Hepatocyte (in vitro differentiated cells): ENCODE data around the gene RBFOX2. TPM values are rescaled to one million over a fixed set of nuclear protein-coding genes. Genes with fewer than 3 reads are reported as not detected.

Experiments used
- DNase-seq: peaks from one replicate; pipeline ENCODE4 v3.0.0-alpha.2; 2016; ENCODE audit warnings: low spot score
- H2AFZ ChIP-seq: fragments of 200-600 bp; sonication (generic); 2 replicates; pipeline ENCODE4 v1.6.0; 2016; ENCODE audit warnings: antibody characterized with exemption, mild to moderate bottlenecking
- H3K27ac ChIP-seq: fragments of 200-600 bp; sonication (generic); 2 replicates; pipeline ENCODE4 v1.5.1; 2016; ENCODE audit warnings: mild to moderate bottlenecking
- H3K27me3 ChIP-seq: fragments of 200-600 bp; sonication (generic); 2 replicates; pipeline ENCODE4 v1.6.1; 2016
- H3K36me3 ChIP-seq: fragments of 200-600 bp; sonication (generic); replicated peaks from 2 replicates; pipeline ENCODE4 v1.5.1; 2016; ENCODE audit warnings: low read depth; ENCODE audit not compliant: insufficient read depth
- H3K4me1 ChIP-seq: fragments of 200-600 bp; sonication (generic); 2 replicates; pipeline ENCODE4 v1.5.1; 2016; ENCODE audit warnings: mild to moderate bottlenecking, moderate library complexity; ENCODE audit not compliant: insufficient read depth
- H3K4me2 ChIP-seq: fragments of 200-600 bp; sonication (generic); 2 replicates; pipeline ENCODE4 v1.6.0; 2016
- H3K4me3 ChIP-seq: fragments of 200-600 bp; sonication (generic); 2 replicates; pipeline ENCODE4 v1.5.1; 2016; ENCODE audit warnings: mild to moderate bottlenecking
- H3K79me2 ChIP-seq: fragments of 200-600 bp; sonication (generic); 2 replicates; pipeline ENCODE4 v1.6.0; 2017; ENCODE audit warnings: mild to moderate bottlenecking
- H3K9me2 ChIP-seq: fragments of 200-600 bp; sonication (generic); replicated peaks from 2 replicates; pipeline ENCODE4 v1.6.0; 2017; ENCODE audit warnings: mild to moderate bottlenecking; ENCODE audit not compliant: insufficient read depth
- H3K9me3 ChIP-seq: fragments of 200-600 bp; sonication (generic); 2 replicates; pipeline ENCODE4 v1.5.1; 2016; ENCODE audit warnings: low read depth, mild to moderate bottlenecking
- H4K20me1 ChIP-seq: fragments of 200-600 bp; sonication (generic); 2 replicates; pipeline ENCODE4 v1.6.0; 2016; ENCODE audit warnings: mild to moderate bottlenecking; ENCODE audit not compliant: insufficient read depth, poor library complexity, severe bottlenecking
- CTCF ChIP-seq: fragments of 200-600 bp; sonication (generic); IDR thresholded peaks from 2 replicates; pipeline ENCODE4 v1.5.1; 2016; ENCODE audit warnings: antibody characterized with exemption, mild to moderate bottlenecking; ENCODE audit not compliant: poor library complexity
- EZH2 ChIP-seq: fragments of 200-600 bp; sonication (generic); IDR thresholded peaks from 2 replicates; pipeline ENCODE4 v1.6.1; 2016; ENCODE audit warnings: antibody characterized with exemption, mild to moderate bottlenecking, borderline replicate concordance
- EZH2phosphoT487 ChIP-seq: fragments of 200-600 bp; sonication (generic); IDR thresholded peaks from one replicate; pipeline ENCODE4 v1.6.1; 2018; ENCODE audit warnings: antibody characterized with exemption, mild to moderate bottlenecking, low read depth, moderate library complexity; ENCODE audit not compliant: unreplicated experiment, severe bottlenecking
- WGBS: methylation state at CpG from one replicate; pipeline ENCODE4 v1.1.6; 2016; ENCODE audit warnings: low lambda C conversion rate; ENCODE audit errors: missing lambda C conversion rate; 5-methylcytosine and 5-hydroxymethylcytosine counted together
- polyA plus RNA-seq: library from polyadenylated mRNA; unstranded; fragments of >200 nt; fragmentation: Nextera tagmentation; extraction: Ambion mirVana; gene quantifications from 2 replicates; pipeline ENCODE4 v1.2.1, GENCODE V29; 2016
- total RNA-seq: library from RNA; depleted of rRNA; stranded (reverse); fragments of >200 nt; gene quantifications from 2 replicates; pipeline ENCODE4 v1.2.3, GENCODE V29; 2014

The RBFOX2 gene
- total and polyA plus RNA-seq, 2 experiments from 2014 or later, result 76.7 to 133 TPM

DNA sequence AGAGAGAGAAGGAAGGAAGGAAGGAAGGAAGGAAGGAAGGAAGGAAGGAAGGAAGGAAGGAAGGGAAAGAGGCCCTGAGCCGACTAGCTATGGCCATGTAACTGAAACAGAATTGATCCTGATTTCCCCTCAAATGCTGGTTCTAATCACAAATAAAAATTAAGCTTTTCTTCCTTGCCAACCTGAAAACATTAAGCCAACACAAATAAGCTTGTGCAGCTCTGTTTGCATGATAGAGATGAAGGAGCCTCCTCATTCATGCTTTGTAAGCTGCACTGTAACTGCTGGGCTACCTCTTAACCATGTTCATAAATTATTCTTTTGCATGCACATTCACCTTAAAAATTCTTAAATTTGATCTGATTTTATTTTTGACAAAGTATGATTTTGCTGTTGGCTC is 338.6 kb downstream of the RBFOX2 start:
- H4K20me1 ChIP-seq, result no peaks in the 10 kb centered on the region
- no peak for DNase-seq
- TF ChIP-seq EZH2 (no peak), EZH2phosphoT487 (no peak), CTCF (no peak)
- no peaks in the 10 kb centered on the region for H3K27me3 ChIP-seq
- H3K4me1 ChIP-seq, result no peaks in the 10 kb centered on the region
- no peaks in the 10 kb centered on the region for H3K9me3 ChIP-seq
- H3K36me3 ChIP-seq, result no peaks in the 10 kb centered on the region
- WGBS, result no CpG with 5 or more reads among the region's 1 CpG
- no peak overlapping the region for H3K4me3 ChIP-seq
- no peak overlapping the region for H3K4me2 ChIP-seq
- H3K9me2 ChIP-seq, result no peaks in the 10 kb centered on the region
- no peak overlapping the region for H3K27ac ChIP-seq
- H2AFZ ChIP-seq, result no peak overlapping the region
- no peaks in the 10 kb centered on the region for H3K79me2 ChIP-seq

DNA sequence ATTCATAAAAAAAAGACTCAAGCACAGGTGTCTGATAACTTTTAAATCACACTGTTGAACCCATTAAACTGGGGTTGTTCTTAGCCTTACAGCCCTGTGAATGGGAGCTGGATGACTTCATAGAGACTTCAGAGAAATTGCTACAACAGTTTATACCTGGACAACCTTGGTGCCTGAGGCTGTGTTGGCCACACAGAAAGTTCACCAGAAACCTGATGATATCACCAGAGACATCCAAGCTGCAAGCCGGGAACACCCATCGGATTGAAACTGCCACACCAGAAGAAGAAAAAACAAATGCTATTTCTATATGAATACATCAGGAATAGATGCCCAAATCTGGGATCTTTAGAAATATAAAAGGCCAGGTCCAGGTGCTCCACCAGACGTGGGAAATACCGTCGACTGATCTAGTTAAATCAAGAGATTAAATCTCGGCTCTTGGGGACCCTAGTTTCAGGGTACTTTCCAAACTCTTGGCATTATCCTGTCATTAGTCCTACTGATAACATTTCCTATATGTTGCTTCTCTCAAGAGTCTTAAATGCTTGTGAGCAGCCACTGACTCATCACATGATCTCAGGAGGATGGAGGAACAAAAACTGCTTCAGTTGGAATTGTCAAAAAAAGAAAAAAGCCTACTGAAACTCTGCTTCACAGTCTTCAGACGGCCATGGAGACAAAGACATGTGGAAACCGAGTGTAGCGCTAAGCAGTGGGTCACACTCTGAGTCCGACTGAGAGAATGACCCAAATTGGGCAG is 339.5 kb downstream of the RBFOX2 start:
- DNase-seq, result no peak

More for the DNA sequence above, 339.5 kb downstream of the RBFOX2 start:
- Histone ChIP-seq H3K27me3 (no peaks in the 10 kb centered on the region), H3K4me3 (no peak overlapping the region), H3K79me2 (no peaks in the 10 kb centered on the region), H2AFZ (no peak overlapping the region), H4K20me1 (no peaks in the 10 kb centered on the region), H3K4me1 (no peaks in the 10 kb centered on the region), H3K27ac (no peak overlapping the region), H3K9me2 (no peaks in the 10 kb centered on the region), H3K4me2 (no peak overlapping the region), H3K9me3 (no peaks in the 10 kb centered on the region), H3K36me3 (no peaks in the 10 kb centered on the region)
- 71% methylated on average over 10 of the region's 10 CpGs for WGBS
- no peak for TF ChIP-seq CTCF
- no peak for TF ChIP-seq EZH2

Other genes with a start within 250 kb of the RBFOX2 start
- gene APOL3, start 131.9 kb upstream of the RBFOX2 start, total RNA-seq, result 1.3 and 2.7 TPM in 2 replicates
- gene APOL3, start 131.9 kb upstream of the RBFOX2 start, polyA plus RNA-seq, result 0.79 and 2.1 TPM in 2 replicates
- 1.0 and 2.8 TPM in 2 replicates for gene APOL4, start 173.0 kb upstream of the RBFOX2 start, total RNA-seq
- gene APOL4, start 173.0 kb upstream of the RBFOX2 start, polyA plus RNA-seq, result 0.97 and 1.5 TPM in 2 replicates
- gene APOL2, start 210.7 kb upstream of the RBFOX2 start, total RNA-seq, result 32.3 and 34.8 TPM in 2 replicates
- 19.5 and 23.9 TPM in 2 replicates for gene APOL2, start 210.7 kb upstream of the RBFOX2 start, polyA plus RNA-seq
- 6.2 and 7.3 TPM in 2 replicates for gene APOL1, start 224.3 kb upstream of the RBFOX2 start, total RNA-seq
- 6.4 and 6.8 TPM in 2 replicates for gene APOL1, start 224.3 kb upstream of the RBFOX2 start, polyA plus RNA-seq